B cell (primary cell): ENCODE measurements around the gene SLC52A3. TPM values are rescaled to one million over a fixed set of nuclear protein-coding genes. Genes with fewer than 3 reads are reported as not detected.

ENCODE experiments used
- ATAC-seq: fragments of 200-7000 bp; cut with Tn5 transposase; one replicate; pipeline ENCODE4 v1.10.0; 2021; ENCODE audit warnings: low read depth, mild to moderate bottlenecking, moderate number of reproducible peaks, moderate library complexity
- CTCF ChIA-PET: fragments of 350-600 bp; sonication (Branson Sonifier 250); formaldehyde crosslinking; loops from one replicate; lab custom pipeline; 2021; ENCODE audit warnings: antibody characterized with exemption, inconsistent platforms; lab: Charles Lee
- POLR2A ChIA-PET: fragments of 350-600 bp; sonication (Branson Sonifier 250); formaldehyde crosslinking; loops from one replicate; lab custom pipeline; 2021; ENCODE audit warnings: antibody characterized with exemption; lab: Charles Lee
- DNase-seq: peaks from one replicate; pipeline ENCODE4 v3.0.0; 2013
- H2AFZ ChIP-seq: 2 replicates; pipeline ENCODE4 v1.6.1; 2012; ENCODE audit warnings: mild to moderate bottlenecking, low read depth, low read length; ENCODE audit not compliant: insufficient read depth, poor library complexity, severe bottlenecking
- H3K27ac ChIP-seq, 2 donors: 1 replicate in 1 of 2; 2 replicates in 1 of 2; pipeline ENCODE4 v1.5.1; 2012 to 2013; ENCODE audit warnings: low read length in 2 of 2, mild to moderate bottlenecking in 2 of 2, moderate library complexity in 1 of 2
- H3K27me3 ChIP-seq, 4 experiments: fragments of 200-600 bp in 1 of 4; sonication (generic) in 1 of 4; replicated peaks in 1 of 4; 1 replicate in 2 of 4; 2 replicates in 2 of 4; pipeline versions ENCODE4 v1.6.1 to v1.7.0; 2013 to 2016; ENCODE audit warnings: low read length in 3 of 4, mild to moderate bottlenecking in 2 of 4, mixed read lengths in 1 of 4, moderate library complexity in 1 of 4; ENCODE audit not compliant: insufficient read depth in 4 of 4, control insufficient read depth in 3 of 4; ENCODE audit errors: control extremely low read depth in 1 of 4
- H3K36me3 ChIP-seq, 2 experiments: replicated peaks in 1 of 2; 1 replicate in 1 of 2; 2 replicates in 1 of 2; pipeline versions ENCODE4 v1.6.1 to v1.7.1; 2013; ENCODE audit warnings: low read length in 1 of 2; ENCODE audit not compliant: insufficient read depth in 2 of 2, control insufficient read depth in 1 of 2; ENCODE audit errors: control extremely low read depth in 1 of 2, extremely low read depth in 1 of 2
- H3K4me1 ChIP-seq, 2 donors: fragments of 200-600 bp in 1 of 2; sonication (generic) in 1 of 2; 1 replicate in 1 of 2; 2 replicates in 1 of 2; pipeline versions ENCODE4 v1.5.1 to v1.6.1; 2013 to 2017; ENCODE audit warnings: low read length in 2 of 2; ENCODE audit not compliant: control insufficient read depth in 2 of 2, insufficient read depth in 2 of 2
- H3K4me2 ChIP-seq: replicated peaks from 2 replicates; pipeline ENCODE3; 2012; ENCODE audit warnings: mild to moderate bottlenecking, low read depth, low read length; ENCODE audit not compliant: poor library complexity, severe bottlenecking
- H3K4me3 ChIP-seq, 5 experiments: fragments of 200-600 bp in 1 of 5; sonication (generic) in 1 of 5; 1 replicate in 3 of 5; 2 replicates in 2 of 5; pipeline versions ENCODE4 v1.5.1 to v1.7.0; 2011 to 2016; ENCODE audit warnings: low read length in 4 of 5, mild to moderate bottlenecking in 4 of 5, low read depth in 2 of 5, control low read depth in 1 of 5, moderate library complexity in 1 of 5; ENCODE audit not compliant: insufficient read depth in 1 of 5; ENCODE audit errors: control extremely low read depth in 1 of 5, extremely low read depth in 1 of 5
- H3K79me2 ChIP-seq: fragments of 200-600 bp; sonication (generic); one replicate; pipeline ENCODE4 v1.6.0; 2016; ENCODE audit warnings: low read length; ENCODE audit not compliant: control insufficient read depth, insufficient read depth
- H3K9ac ChIP-seq: fragments of 200-600 bp; sonication (generic); 2 replicates; pipeline ENCODE4 v1.6.1; 2017; ENCODE audit warnings: mild to moderate bottlenecking, low read length, moderate library complexity
- H3K9me3 ChIP-seq, 3 donors: one replicate each; pipeline versions ENCODE4 v1.6.1 to v1.7.1; 2013; ENCODE audit warnings: low read length in 2 of 3; ENCODE audit not compliant: control insufficient read depth in 2 of 3, insufficient read depth in 1 of 3; ENCODE audit errors: control extremely low read depth in 1 of 3
- H4K20me1 ChIP-seq: 2 replicates; pipeline ENCODE4 v1.6.0; 2012; ENCODE audit warnings: mild to moderate bottlenecking, low read length; ENCODE audit not compliant: insufficient read depth, control insufficient read depth, poor library complexity, severe bottlenecking
- H3K27ac Mint-ChIP-seq: one replicate; pipeline ENCODE4 v1.8.0; 2021; ENCODE audit warnings: mixed read lengths
- H3K27me3 Mint-ChIP-seq: one replicate; pipeline ENCODE4 v1.8.0; 2021; ENCODE audit warnings: mixed read lengths
- H3K4me1 Mint-ChIP-seq: one replicate; pipeline ENCODE4 v1.8.0; 2021; ENCODE audit warnings: mixed read lengths
- H3K4me3 Mint-ChIP-seq: one replicate; pipeline ENCODE4 v1.8.0; 2021; ENCODE audit warnings: mixed read lengths
- H3K9me3 Mint-ChIP-seq: one replicate; pipeline ENCODE4 v1.8.0; 2022; ENCODE audit warnings: mixed read lengths; ENCODE audit not compliant: insufficient read depth
- CTCF ChIP-seq: fragments of 200-600 bp; IDR thresholded peaks from one replicate; pipeline ENCODE4 v1.8.0; 2022; ENCODE audit warnings: antibody characterized with exemption, mild to moderate bottlenecking
- EZH2 ChIP-seq: IDR thresholded peaks from 2 replicates; pipeline ENCODE4 v1.6.1; 2012; ENCODE audit warnings: borderline replicate concordance, low read depth, mild to moderate bottlenecking, moderate library complexity, low read length; ENCODE audit not compliant: insufficient read depth, poor library complexity, severe bottlenecking
- WGBS: methylation state at CpG from one replicate; pipeline ENCODE4 v1.1.5; 2013; ENCODE audit warnings: missing lambda C conversion rate; ENCODE audit not compliant: insufficient coverage; 5-methylcytosine and 5-hydroxymethylcytosine counted together
- intact Hi-C: fragments of 100-400 bp; cut with micrococcal nuclease; formaldehyde crosslinking; loops from one replicate; pipeline ENCODE4 v1.10.0; 2022
- polyA plus RNA-seq: library from polyadenylated mRNA; depleted of rRNA; stranded (reverse); fragments of >200 nt; gene quantifications from 2 replicates; pipeline ENCODE4 v1.2.3, GENCODE V29; 2012
- total RNA-seq, 2 donors: library from RNA; stranded (reverse); fragments of 120-200 nt in 1 of 2; gene quantifications; 1 replicate in 1 of 2; 2 replicates in 1 of 2; pipeline versions ENCODE4 v1.2.3 to v1.2.4, GENCODE V29; 2013 to 2022

SLC52A3 gene
- total and polyA plus RNA-seq, 2 donors (not counting 1 experiment from before 2014, with no cell fraction given) = not detected

GRCh38 chr20:796921-797320, 28.6 kb upstream of the SLC52A3 start:
- POLR2A ChIA-PET = no interaction called here
- ATAC-seq (no peak), DNase-seq (no peak)
- Mint-ChIP-seq H3K4me1 (no peaks in the 10 kb centered on the region), H3K9me3 (peaks cover 4% of the 10 kb centered on the region), H3K4me3 (no peak overlapping the region), H3K27me3 (peaks cover 19% of the 10 kb centered on the region), H3K27ac (no peak overlapping the region)
- no peak overlapping the region for H3K27ac ChIP-seq
- TF ChIP-seq CTCF (no peak), EZH2 (no peak)
- intact Hi-C loops = no loop called here
- CTCF ChIA-PET = no interaction called here
- H3K4me3 ChIP-seq = no peak overlapping the region
- H3K36me3 ChIP-seq = no peaks in the 10 kb centered on the region
- no peaks in the 10 kb centered on the region for H3K79me2 ChIP-seq
- WGBS = no CpG with 5 or more reads among the region's 3 CpGs
- H2AFZ ChIP-seq = no peak overlapping the region
- H3K9ac ChIP-seq = no peak overlapping the region
- H4K20me1 ChIP-seq = no peaks in the 10 kb centered on the region
- H3K4me2 ChIP-seq = no peak overlapping the region
- H3K4me1 ChIP-seq = no peaks in the 10 kb centered on the region
- H3K9me3 ChIP-seq = peaks cover 0 to 6% (median 4%) of the 10 kb centered on the region in 3 donors
- peaks cover 0 to 4% (median 0%) of the 10 kb centered on the region in 4 experiments for H3K27me3 ChIP-seq

DNA sequence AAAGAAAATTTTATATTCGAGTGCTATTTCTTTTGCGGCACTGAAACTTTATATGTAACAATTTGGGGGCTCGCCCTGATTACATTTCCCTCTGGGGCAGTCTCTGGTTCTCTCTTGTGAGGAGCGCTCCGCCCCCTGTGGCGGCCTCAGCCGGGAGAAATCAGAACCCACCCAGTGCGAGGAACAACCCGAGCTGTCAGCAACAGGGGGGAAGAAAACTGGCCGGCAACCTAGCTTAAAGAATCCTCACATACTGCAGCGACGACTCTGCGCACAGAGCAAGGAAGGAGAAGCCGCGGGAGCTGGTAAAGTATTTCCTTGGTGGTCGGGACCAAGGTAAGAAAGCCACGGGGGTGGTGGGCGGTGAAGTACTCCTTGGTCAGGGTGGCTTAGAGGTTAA, 23.9 kb upstream of the SLC52A3 start:
- Histone ChIP-seq H3K4me1 (no peaks in the 10 kb centered on the region), H4K20me1 (no peaks in the 10 kb centered on the region), H2AFZ (no peak overlapping the region), H3K9ac (no peak overlapping the region), H3K4me3 (no peak overlapping the region), H3K27ac (no peak overlapping the region), H3K36me3 (no peaks in the 10 kb centered on the region), H3K9me3 (peaks cover 0 to 12% (median 4%) of the 10 kb centered on the region in 3 donors), H3K79me2 (no peaks in the 10 kb centered on the region), H3K27me3 (no peaks in the 10 kb centered on the region), H3K4me2 (no peak overlapping the region)
- WGBS = 94% methylated on average over 10 of the region's 18 CpGs
- H3K27ac Mint-ChIP-seq = no peak overlapping the region
- H3K9me3 Mint-ChIP-seq = peaks cover 6% of the 10 kb centered on the region
- ChIA-PET CTCF (no interaction called here), POLR2A (no interaction called here)
- peaks cover 32% of the 10 kb centered on the region for H3K27me3 Mint-ChIP-seq
- no peak overlapping the region for H3K4me3 Mint-ChIP-seq
- no peak for DNase-seq
- no peak for TF ChIP-seq EZH2
- no peak for TF ChIP-seq CTCF
- intact Hi-C loops = no loop called here
- H3K4me1 Mint-ChIP-seq = no peaks in the 10 kb centered on the region
- ATAC-seq = no peak
